Effector CD4-positive, alpha-beta T cell (primary cell): Measurements from ENCODE around the gene VOPP1.

Source experiments
- DNase-seq: peaks from one replicate; pipeline ENCODE4 v3.0.0-alpha.2; 2020

The VOPP1 gene

GRCh38 chr7:55458351-55458750 lies 114.0 kb downstream of the VOPP1 start:
- DNase-seq: no peak

- DNase-seq: no peak
These were observed 114.5 kb downstream of the VOPP1 start for GRCh38 chr7:55457801-55458200.

- no peak for DNase-seq
These were observed 119.3 kb downstream of the VOPP1 start for GRCh38 chr7:55452971-55453370.

- no peak for DNase-seq
These were observed 122.2 kb downstream of the VOPP1 start for GRCh38 chr7:55449992-55450535.

GRCh38 chr7:55449205-55449991 lies 122.9 kb downstream of the VOPP1 start:
- no peak for DNase-seq

- no peak for DNase-seq
These were observed 123.8 kb downstream of the VOPP1 start for GRCh38 chr7:55448526-55448925.

- no peak for DNase-seq
These were observed 127.5 kb downstream of the VOPP1 start for GRCh38 chr7:55444786-55445185.

GRCh38 chr7:55441774-55442522 lies 130.4 kb downstream of the VOPP1 start:
- no peak for DNase-seq

- no peak for DNase-seq
These were observed 131.3 kb downstream of the VOPP1 start for GRCh38 chr7:55441002-55441401.

- no peak for DNase-seq
These were observed 132.1 kb downstream of the VOPP1 start for GRCh38 chr7:55440040-55440690.

GRCh38 chr7:55439627-55440026 lies 132.7 kb downstream of the VOPP1 start:
- DNase-seq: no peak

GRCh38 chr7:55438757-55439525 lies 133.4 kb downstream of the VOPP1 start:
- no peak for DNase-seq

- no peak for DNase-seq
These were observed 134.1 kb downstream of the VOPP1 start for GRCh38 chr7:55438085-55438756.

GRCh38 chr7:55437375-55437774 lies 134.9 kb downstream of the VOPP1 start:
- no peak for DNase-seq

GRCh38 chr7:55436457-55436856 lies 135.8 kb downstream of the VOPP1 start:
- no peak for DNase-seq

GRCh38 chr7:55435466-55435865 lies 136.8 kb downstream of the VOPP1 start:
- no peak for DNase-seq

- no peak for DNase-seq
These were observed 139.1 kb downstream of the VOPP1 start for GRCh38 chr7:55432939-55433784.

GRCh38 chr7:55432506-55432905 lies 139.8 kb downstream of the VOPP1 start:
- DNase-seq: no peak

- no peak for DNase-seq
These were observed 140.4 kb downstream of the VOPP1 start for GRCh38 chr7:55431898-55432297.

GRCh38 chr7:55429835-55430499 lies 142.3 kb downstream of the VOPP1 start:
- DNase-seq: no peak
